Type B pancreatic cell (in vitro differentiated cells): ENCODE data around the gene RNU5D-1. TPM values are rescaled to one million over a fixed set of nuclear protein-coding genes. Genes with fewer than 3 reads are reported as not detected.

Source experiments
- DNase-seq: peaks from one replicate; pipeline ENCODE4 v3.0.0; 2021; ENCODE audit warnings: mixed read lengths; ENCODE audit not compliant: unreplicated experiment; ENCODE audit errors: extremely low spot score
- H3K27ac Mint-ChIP-seq: 2 replicates; pipeline ENCODE4 v1.8.0; 2021; ENCODE audit warnings: mild to moderate bottlenecking, mixed read lengths
- H3K27me3 Mint-ChIP-seq: 2 replicates; pipeline ENCODE4 v1.8.0; 2021; ENCODE audit warnings: mixed read lengths
- H3K36me3 Mint-ChIP-seq: 2 replicates; pipeline ENCODE4 v1.8.0; 2021; ENCODE audit warnings: mixed read lengths
- H3K4me1 Mint-ChIP-seq: one replicate; pipeline ENCODE4 v1.8.0; 2021; ENCODE audit warnings: mixed read lengths; ENCODE audit not compliant: unreplicated experiment
- H3K4me3 Mint-ChIP-seq: 2 replicates; pipeline ENCODE4 v1.8.0; 2021; ENCODE audit warnings: mild to moderate bottlenecking, mixed read lengths
- H3K9me3 Mint-ChIP-seq: 2 replicates; pipeline ENCODE4 v1.8.0; 2021; ENCODE audit warnings: mixed read lengths
- total RNA-seq: library from RNA; stranded (reverse); gene quantifications from 2 replicates; pipeline ENCODE4 v1.2.1, GENCODE V29; 2021; ENCODE audit warnings: low replicate concordance
- TF ChIP-seq, protein P1 (sequence below): fragments of 200-600 bp; sonication (generic); conservative IDR thresholded peaks from 2 replicates; pipeline ENCODE4 v1.5.0; 2021; ENCODE audit warnings: antibody characterized with exemption, mild to moderate bottlenecking

Gene RNU5D-1
- total RNA-seq, 1 donor from 2014 or later = not detected

DNA sequence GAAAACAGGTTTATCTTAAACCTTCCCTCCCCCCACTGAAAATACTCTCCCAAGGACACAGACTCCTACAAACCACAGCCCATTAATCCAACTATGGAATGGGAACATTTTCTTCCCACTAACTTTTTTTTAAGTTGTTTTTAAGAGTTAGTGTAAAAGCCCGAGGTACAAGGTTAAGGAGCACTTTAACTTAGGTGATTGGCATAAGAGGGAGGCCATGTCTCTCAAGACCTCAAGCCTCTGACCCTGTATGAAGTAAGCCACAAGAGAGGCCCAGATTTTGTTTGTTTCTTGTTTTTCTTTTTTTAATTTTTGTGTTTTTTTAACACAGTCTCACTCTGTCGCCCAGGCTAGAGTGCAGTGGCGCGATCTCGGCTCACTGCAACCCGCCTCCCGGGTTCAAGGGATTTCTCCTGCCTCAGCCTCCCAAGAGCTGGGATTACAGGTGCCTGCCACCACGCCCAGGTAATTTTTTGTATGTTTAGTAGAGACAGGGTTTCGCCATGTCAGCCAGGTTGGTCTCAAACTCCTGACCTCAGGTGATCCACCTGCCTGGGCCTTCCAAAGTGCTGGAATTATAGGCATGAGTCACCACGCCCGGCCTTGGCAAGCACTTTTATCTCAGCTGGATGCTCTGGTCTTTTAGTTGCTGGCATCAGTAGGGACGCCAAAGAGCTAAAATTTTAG, 42.1 kb downstream of the RNU5D-1 start:
- H3K27me3 Mint-ChIP-seq = no peaks in the 10 kb centered on the region
- H3K27ac Mint-ChIP-seq = no peak overlapping the region
- H3K9me3 Mint-ChIP-seq = no peaks in the 10 kb centered on the region
- H3K4me1 Mint-ChIP-seq = no peaks in the 10 kb centered on the region
- no peak for DNase-seq
- TF ChIP-seq, protein P1, sequence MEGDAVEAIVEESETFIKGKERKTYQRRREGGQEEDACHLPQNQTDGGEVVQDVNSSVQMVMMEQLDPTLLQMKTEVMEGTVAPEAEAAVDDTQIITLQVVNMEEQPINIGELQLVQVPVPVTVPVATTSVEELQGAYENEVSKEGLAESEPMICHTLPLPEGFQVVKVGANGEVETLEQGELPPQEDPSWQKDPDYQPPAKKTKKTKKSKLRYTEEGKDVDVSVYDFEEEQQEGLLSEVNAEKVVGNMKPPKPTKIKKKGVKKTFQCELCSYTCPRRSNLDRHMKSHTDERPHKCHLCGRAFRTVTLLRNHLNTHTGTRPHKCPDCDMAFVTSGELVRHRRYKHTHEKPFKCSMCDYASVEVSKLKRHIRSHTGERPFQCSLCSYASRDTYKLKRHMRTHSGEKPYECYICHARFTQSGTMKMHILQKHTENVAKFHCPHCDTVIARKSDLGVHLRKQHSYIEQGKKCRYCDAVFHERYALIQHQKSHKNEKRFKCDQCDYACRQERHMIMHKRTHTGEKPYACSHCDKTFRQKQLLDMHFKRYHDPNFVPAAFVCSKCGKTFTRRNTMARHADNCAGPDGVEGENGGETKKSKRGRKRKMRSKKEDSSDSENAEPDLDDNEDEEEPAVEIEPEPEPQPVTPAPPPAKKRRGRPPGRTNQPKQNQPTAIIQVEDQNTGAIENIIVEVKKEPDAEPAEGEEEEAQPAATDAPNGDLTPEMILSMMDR = no peak
- H3K36me3 Mint-ChIP-seq = peaks cover 5% of the 10 kb centered on the region
- no peak overlapping the region for H3K4me3 Mint-ChIP-seq

DNA sequence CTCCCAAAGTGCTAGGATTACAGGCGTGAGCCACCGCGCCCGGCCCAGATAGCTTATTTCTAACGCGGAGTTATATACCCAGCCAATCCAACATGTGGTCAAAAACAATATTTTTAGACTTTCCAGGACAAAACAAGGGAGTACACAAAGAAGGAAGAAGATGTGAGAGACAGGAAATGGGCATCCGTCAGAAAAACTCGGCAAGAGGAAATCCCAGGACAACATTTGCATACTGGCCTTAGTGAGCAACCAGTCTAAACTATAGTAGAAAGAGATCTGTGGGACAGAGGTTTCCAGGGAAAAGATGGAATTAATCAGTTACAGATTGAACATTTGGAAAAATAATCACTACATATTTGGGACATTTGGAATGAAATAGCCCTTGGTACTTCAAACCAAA, 45.1 kb downstream of the RNU5D-1 start:
- TF ChIP-seq, protein P1 = no peak
- H3K4me3 Mint-ChIP-seq = no peak overlapping the region
- H3K36me3 Mint-ChIP-seq = peaks cover 8% of the 10 kb centered on the region
- no peak for DNase-seq
- no peaks in the 10 kb centered on the region for H3K27me3 Mint-ChIP-seq
- no peak overlapping the region for H3K27ac Mint-ChIP-seq
- no peaks in the 10 kb centered on the region for H3K9me3 Mint-ChIP-seq
- peaks cover 10% of the 10 kb centered on the region for H3K4me1 Mint-ChIP-seq

DNA sequence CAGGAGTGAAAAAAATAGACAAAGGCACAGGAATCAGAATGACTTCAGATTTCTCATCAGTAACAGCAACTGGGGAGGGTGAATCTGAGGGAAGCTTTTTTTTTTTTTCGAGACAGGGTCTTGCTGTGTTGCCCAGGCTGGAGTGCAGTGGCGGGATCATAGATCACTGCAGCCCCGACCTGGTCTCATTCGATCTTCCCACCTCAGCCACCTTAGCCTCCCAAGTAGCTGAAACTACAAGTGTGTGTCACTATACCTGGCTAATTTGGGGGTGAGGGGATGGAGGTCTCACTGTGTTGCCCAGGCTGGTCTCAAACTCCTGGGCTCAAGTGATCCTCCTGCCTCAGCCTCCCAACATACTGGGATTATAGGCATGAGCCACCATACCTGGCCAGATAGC, 45.8 kb downstream of the RNU5D-1 start:
- Mint-ChIP-seq H3K36me3 (peaks cover 8% of the 10 kb centered on the region), H3K4me3 (no peak overlapping the region), H3K27ac (no peak overlapping the region), H3K27me3 (no peaks in the 10 kb centered on the region), H3K9me3 (no peaks in the 10 kb centered on the region), H3K4me1 (peaks cover 10% of the 10 kb centered on the region)
- TF ChIP-seq, protein P1 = no peak
- DNase-seq = no peak

DNA sequence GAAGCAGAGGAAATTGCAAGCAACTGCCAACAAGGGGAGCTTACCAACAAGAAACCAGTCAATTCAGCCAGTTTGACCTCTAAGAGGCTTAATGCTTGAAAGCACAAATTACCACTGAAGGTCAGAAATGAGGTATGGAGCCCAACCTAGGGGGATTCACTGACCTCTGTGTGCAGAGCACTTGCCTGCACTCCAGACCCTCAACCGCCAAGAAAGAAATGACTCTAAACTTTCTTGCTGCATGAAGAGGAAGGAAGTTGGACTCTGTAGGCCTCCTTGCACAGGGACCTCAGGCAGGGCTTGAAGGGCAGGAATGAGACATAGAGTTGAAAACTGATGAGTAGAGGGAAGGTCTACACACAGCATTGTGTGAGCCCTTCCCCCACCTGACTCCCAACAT, 46.4 kb downstream of the RNU5D-1 start:
- H3K36me3 Mint-ChIP-seq = peaks cover 12% of the 10 kb centered on the region
- DNase-seq = no peak
- peaks cover 10% of the 10 kb centered on the region for H3K4me1 Mint-ChIP-seq
- H3K9me3 Mint-ChIP-seq = no peaks in the 10 kb centered on the region
- H3K27me3 Mint-ChIP-seq = no peaks in the 10 kb centered on the region
- H3K27ac Mint-ChIP-seq = no peak overlapping the region
- TF ChIP-seq, protein P1 = no peak
- no peak overlapping the region for H3K4me3 Mint-ChIP-seq

DNA sequence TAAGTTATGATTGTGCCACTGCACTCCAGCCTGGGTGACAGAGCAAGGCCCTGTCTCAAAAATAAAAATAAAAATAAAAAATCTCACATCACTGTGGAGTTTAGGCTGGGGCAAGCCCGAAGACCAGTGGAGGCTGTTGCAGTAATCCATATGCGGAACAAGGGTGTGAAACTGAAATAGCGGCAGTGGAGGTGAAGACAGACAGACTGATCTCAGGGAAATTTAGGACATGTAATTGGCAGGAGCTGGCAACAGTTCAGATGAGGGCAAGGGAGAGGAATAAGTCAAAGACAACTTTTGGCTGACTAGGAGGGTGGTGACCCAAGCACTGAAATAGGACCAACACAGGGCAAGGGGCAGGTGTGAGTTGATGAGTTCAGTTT, 48.1 kb downstream of the RNU5D-1 start:
- Mint-ChIP-seq H3K4me3 (no peak overlapping the region), H3K9me3 (no peaks in the 10 kb centered on the region), H3K36me3 (peaks cover 12% of the 10 kb centered on the region), H3K27ac (no peak overlapping the region), H3K27me3 (no peaks in the 10 kb centered on the region), H3K4me1 (peaks cover 10% of the 10 kb centered on the region)
- TF ChIP-seq, protein P1 = no peak
- no peak for DNase-seq
